ENCODE measurements around the gene PNPO.

PNPO gene

GRCh38 chr17:47941246-47942095, at the start of gene PNPO:
TSS of gene PNPO (plus strand) at chr17:47941571. CDS start at chr17:47941676, 105 bp downstream.
- DNase-seq (ENCODE audit: low read depth), result peak; percentile 87

- DNase-seq (ENCODE audit: low read depth), result no peak
Measured at GRCh38 chr17:47894498-47895346, 46.6 kb upstream of the PNPO start.

GRCh38 chr17:47895347-47895855, 46.0 kb upstream of the PNPO start:
- no peak for DNase-seq (ENCODE audit: low read depth)

- DNase-seq (ENCODE audit: low read depth), result peak; percentile 99
Measured at GRCh38 chr17:47895856-47896671, 45.3 kb upstream of the PNPO start, which contains the start of gene SP2. TSS of gene SP2 (plus strand) at chr17:47896236. CDS start at chr17:47896287, 51 bp downstream.

- no peak for DNase-seq (ENCODE audit: low read depth)
Measured at GRCh38 chr17:47896672-47897490, 44.5 kb upstream of the PNPO start.

GRCh38 chr17:47897561-47897960, 43.8 kb upstream of the PNPO start:
- DNase-seq (ENCODE audit: low read depth), result no peak

GRCh38 chr17:47898241-47898640, 43.1 kb upstream of the PNPO start:
- no peak for DNase-seq (ENCODE audit: low read depth)

- no peak for DNase-seq (ENCODE audit: low read depth)
Measured at GRCh38 chr17:47899643-47900042, 41.7 kb upstream of the PNPO start.

- DNase-seq (ENCODE audit: low read depth), result no peak
Measured at GRCh38 chr17:47901423-47901822, 39.9 kb upstream of the PNPO start.

- DNase-seq (ENCODE audit: low read depth), result no peak
Measured at GRCh38 chr17:47902039-47902744, 39.2 kb upstream of the PNPO start.

GRCh38 chr17:47905221-47905733, 36.1 kb upstream of the PNPO start:
- DNase-seq (ENCODE audit: low read depth), result no peak

- no peak for DNase-seq (ENCODE audit: low read depth)
Measured at GRCh38 chr17:47906443-47906842, 34.9 kb upstream of the PNPO start.

GRCh38 chr17:47907932-47908562, 33.3 kb upstream of the PNPO start:
- DNase-seq (ENCODE audit: low read depth), result no peak

GRCh38 chr17:47913050-47913449, 28.3 kb upstream of the PNPO start:
- no peak for DNase-seq (ENCODE audit: low read depth)

- DNase-seq (ENCODE audit: low read depth), result no peak
Measured at GRCh38 chr17:47914306-47914948, 26.9 kb upstream of the PNPO start.

- DNase-seq (ENCODE audit: low read depth), result no peak
Measured at GRCh38 chr17:47915776-47916398, 25.5 kb upstream of the PNPO start.

GRCh38 chr17:47916489-47917208, 24.7 kb upstream of the PNPO start:
- DNase-seq (ENCODE audit: low read depth), result no peak

GRCh38 chr17:47917581-47917980, 23.8 kb upstream of the PNPO start:
- DNase-seq (ENCODE audit: low read depth), result no peak
